GM10248 (cell line): Measurements from ENCODE around the gene NT5DC1.

Experiments
- CTCF ChIA-PET: fragments of 300-600 bp; sonication (Branson Sonifier 250); formaldehyde crosslinking; extraction: SDS; loops from one replicate; lab custom pipeline; 2021; ENCODE audit warnings: antibody characterized with exemption; lab: Yijun Ruan, JAX
- POLR2A ChIA-PET: fragments of 350-650 bp; sonication (Branson Sonifier 250); formaldehyde crosslinking; extraction: SDS; loops from one replicate; lab custom pipeline; 2020; ENCODE audit warnings: antibody characterized with exemption; lab: Yijun Ruan, JAX
- DNase-seq: peaks from one replicate; pipeline ENCODE4 v3.0.0; 2012; ENCODE audit errors: extremely low spot score
- CTCF ChIP-seq: IDR thresholded peaks from 2 replicates; pipeline ENCODE4 v1.5.1; 2012; ENCODE audit warnings: mild to moderate bottlenecking, low read depth; ENCODE audit errors: extremely low read depth, missing control alignments, control extremely low read depth

Gene NT5DC1

GRCh38 chr6:116196841-116197240, 96.2 kb downstream of the NT5DC1 start:
- ChIA-PET CTCF (interaction anchor here (2.0 kb wide), 1 partner anchor 20 kb away, joined by 6 read pairs; no protein-coding TSS in a partner anchor), POLR2A (no interaction called here)
- no peak for TF ChIP-seq CTCF
- no peak for DNase-seq

DNA sequence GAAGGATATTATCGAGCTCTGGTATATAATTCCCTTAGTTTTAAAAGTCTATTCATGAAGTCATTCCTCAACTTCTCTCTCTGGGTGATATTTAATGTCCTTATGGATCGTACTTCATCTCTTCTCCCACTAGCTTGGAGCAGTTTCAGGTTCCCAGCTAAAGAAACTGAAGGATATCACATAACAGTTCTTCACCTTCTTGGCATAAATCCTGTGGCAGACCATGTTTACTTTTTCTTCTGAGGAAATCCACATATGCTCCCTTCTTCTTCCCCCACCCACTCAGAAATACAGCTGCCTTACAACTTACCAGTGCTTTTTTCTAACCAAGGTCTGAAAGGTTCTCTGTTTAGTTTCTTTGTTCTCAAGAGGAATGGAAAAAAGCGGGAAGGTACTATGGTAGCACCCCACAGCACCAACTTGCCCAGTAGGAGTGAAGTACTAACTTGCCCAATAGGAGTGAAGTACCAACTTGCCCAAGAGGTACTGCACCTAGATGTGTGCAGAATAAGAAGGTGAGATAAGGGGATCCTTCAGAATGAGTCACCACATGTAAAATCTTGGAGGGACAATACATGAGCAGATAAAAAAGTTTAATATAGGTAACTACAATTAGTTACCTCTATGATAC, 100.1 kb downstream of the NT5DC1 start:
- no peak for TF ChIP-seq CTCF
- CTCF ChIA-PET: interaction anchor here (1.3 kb wide), 1 partner anchor 17 kb away, joined by 7 read pairs; no protein-coding TSS in a partner anchor
- no peak for DNase-seq
- POLR2A ChIA-PET: no interaction called here

- ChIA-PET CTCF (interaction anchor here (1.4 kb wide), 1 partner anchor 17 kb away, joined by 3 read pairs; no protein-coding TSS in a partner anchor), POLR2A (no interaction called here)
- no peak for TF ChIP-seq CTCF
- no peak for DNase-seq
Measured at GRCh38 chr6:116201538-116201937, 100.9 kb downstream of the NT5DC1 start.

GRCh38 chr6:116205281-116205680, 104.6 kb downstream of the NT5DC1 start:
- DNase-seq: no peak
- ChIA-PET CTCF (interaction anchor here (1.0 to 1.8 kb wide), 2 partner anchors 10 to 12 kb away, joined by 5 to 15 read pairs; no protein-coding TSS in a partner anchor), POLR2A (no interaction called here)
- TF ChIP-seq CTCF: no peak

DNA sequence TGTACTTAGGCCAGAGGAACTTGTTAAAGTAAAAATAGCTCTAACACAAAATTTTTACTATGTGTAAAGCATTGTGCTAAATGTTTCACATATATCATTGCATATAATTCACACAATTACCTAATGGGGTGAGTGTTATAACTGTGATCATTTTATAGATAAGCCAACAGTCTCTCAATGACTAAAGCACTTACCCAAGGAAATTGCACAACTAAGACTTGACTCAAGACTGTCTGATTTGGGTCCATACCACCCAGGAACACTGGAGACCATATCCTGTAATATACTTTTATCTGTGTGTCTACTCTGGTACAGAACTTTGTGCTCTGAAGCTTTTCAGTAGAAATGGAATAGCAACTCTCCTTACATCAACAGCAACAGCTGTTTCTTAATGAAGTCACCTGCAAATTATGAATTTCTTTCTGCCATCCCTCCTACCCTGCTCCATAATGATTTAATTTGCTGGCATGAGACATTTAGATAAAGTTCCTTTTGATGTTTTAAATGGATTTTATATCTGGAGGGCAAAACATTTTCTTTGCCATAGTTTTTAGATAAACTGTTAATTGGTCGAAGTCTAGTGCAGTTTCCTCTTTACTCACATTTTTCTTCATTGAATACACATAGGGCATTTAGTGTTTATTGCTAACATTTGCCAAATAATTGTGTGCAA, 105.7 kb downstream of the NT5DC1 start:
- ChIA-PET POLR2A (no interaction called here), CTCF (interaction anchor here (1.0 to 2.3 kb wide), 3 partner anchors 9 to 11 kb away, joined by 5 to 15 read pairs (median 14); no protein-coding TSS in a partner anchor)
- no peak for DNase-seq
- TF ChIP-seq CTCF: no peak

DNA sequence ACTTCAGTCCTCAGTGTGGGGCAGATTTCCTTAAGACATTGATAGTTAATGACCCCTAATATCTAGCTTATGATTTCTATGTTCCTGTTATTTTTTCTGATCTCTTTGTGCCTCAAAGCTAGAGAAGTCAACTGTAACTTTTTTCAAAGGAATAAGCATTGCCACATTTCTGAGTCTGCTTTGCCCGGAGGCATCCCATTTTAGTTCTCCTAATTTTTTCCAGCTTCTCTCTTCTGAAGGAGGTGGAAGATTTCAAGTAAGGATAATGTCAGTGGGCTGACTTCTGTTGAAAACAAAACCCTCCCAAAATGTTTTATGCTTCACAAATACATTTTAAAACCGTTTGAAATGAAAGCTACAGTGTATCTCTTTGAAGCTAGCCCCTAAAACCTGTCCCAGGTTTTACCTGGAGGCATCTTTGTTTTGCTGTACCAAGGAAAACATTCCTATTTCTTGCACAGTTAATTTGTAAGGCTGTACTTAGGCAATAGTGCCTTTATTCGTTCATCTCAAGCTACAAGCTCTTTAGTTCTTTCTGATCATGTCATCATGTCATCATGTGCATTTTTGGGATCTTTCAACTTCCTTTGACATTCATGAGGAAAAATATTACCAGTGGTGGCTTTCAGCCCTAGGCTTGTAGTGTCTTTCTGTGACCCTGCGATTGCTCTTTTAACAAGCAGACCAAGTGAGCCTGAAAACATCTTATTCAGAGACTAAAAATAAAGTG, 107.6 kb downstream of the NT5DC1 start:
- no peak for DNase-seq
- POLR2A ChIA-PET: no interaction called here
- no peak for TF ChIP-seq CTCF
- CTCF ChIA-PET: interaction anchor here (0.9 to 2.3 kb wide), 3 partner anchors 9 to 352 kb away, joined by 3 to 14 read pairs (median 4); no protein-coding TSS in a partner anchor
